OCI-LY7 (cell line): ENCODE data around the gene CDK6. TPM values are rescaled to one million over a fixed set of nuclear protein-coding genes. Genes with fewer than 3 reads are reported as not detected.

Experiments used
- BruUV-seq: library from RNA; stranded (reverse); fragments of 400-500 nt; replicated peaks from 2 replicates; lab custom pipeline; 2021; lab: Mats Ljungman, UMichigan
- CTCF ChIA-PET: fragments of 300-600 bp; sonication (Branson Sonifier 250); formaldehyde crosslinking; loops from one replicate; lab custom pipeline; 2022; ENCODE audit warnings: antibody characterized with exemption; ENCODE audit not compliant: unreplicated experiment; lab: Charles Lee
- POLR2A ChIA-PET: fragments of 300-600 bp; sonication (Branson Sonifier 250); formaldehyde crosslinking; loops from one replicate; lab custom pipeline; 2022; ENCODE audit warnings: antibody characterized with exemption; lab: Charles Lee
- DNase-seq: peaks from one replicate; pipeline ENCODE4 v3.0.0-alpha.2; 2015; ENCODE audit warnings: low spot score
- H2AFZ ChIP-seq: fragments of 200-600 bp; sonication (generic), shearing (Covaris generic); 2 replicates; pipeline ENCODE4 v1.6.1; 2014; ENCODE audit warnings: mild to moderate bottlenecking, antibody characterized with exemption, low read length, moderate library complexity
- H3K27ac ChIP-seq: fragments of 200-600 bp; sonication (generic); 2 replicates; pipeline ENCODE4 v1.5.1; 2014; ENCODE audit warnings: mixed run types, low read depth, mild to moderate bottlenecking, moderate library complexity, low read length, inconsistent platforms; ENCODE audit not compliant: poor library complexity, severe bottlenecking
- H3K36me3 ChIP-seq: fragments of 200-600 bp; sonication (generic); 2 replicates; pipeline ENCODE4 v1.6.1; 2014; ENCODE audit warnings: mild to moderate bottlenecking, antibody characterized with exemption, low read length, moderate library complexity, mixed read lengths; ENCODE audit not compliant: insufficient read depth
- H3K4me1 ChIP-seq: fragments of 200-600 bp; sonication (generic); 2 replicates; pipeline ENCODE4 v1.5.1; 2014; ENCODE audit warnings: mild to moderate bottlenecking, low read length; ENCODE audit not compliant: insufficient read depth, poor library complexity, severe bottlenecking
- H3K4me2 ChIP-seq: fragments of 200-600 bp; sonication (generic); 2 replicates; pipeline ENCODE4 v1.6.1; 2014; ENCODE audit warnings: mild to moderate bottlenecking, low read length
- H3K4me3 ChIP-seq: fragments of 200-600 bp; sonication (generic); 2 replicates; pipeline ENCODE4 v1.5.1; 2014; ENCODE audit warnings: mild to moderate bottlenecking, low read depth, low read length; ENCODE audit not compliant: poor library complexity, severe bottlenecking
- H3K79me2 ChIP-seq: fragments of 200-600 bp; sonication (generic); 2 replicates; pipeline ENCODE4 v1.6.1; 2016; ENCODE audit warnings: low read depth, mild to moderate bottlenecking, low read length, moderate library complexity, mixed read lengths; ENCODE audit not compliant: insufficient read depth
- H3K9me2 ChIP-seq: fragments of 200-600 bp; sonication (generic); 2 replicates; pipeline ENCODE4 v1.6.1; 2016; ENCODE audit warnings: mild to moderate bottlenecking, low read length, mixed read lengths; ENCODE audit not compliant: insufficient read depth
- H3K9me3 ChIP-seq: fragments of 200-600 bp; sonication (generic); 2 replicates; pipeline ENCODE4 v1.6.1; 2014; ENCODE audit warnings: mild to moderate bottlenecking, mixed run types, low read length, mixed read lengths
- H4K20me1 ChIP-seq: fragments of 200-600 bp; sonication (generic); 2 replicates; pipeline ENCODE4 v1.6.1; 2014; ENCODE audit warnings: mild to moderate bottlenecking, antibody characterized with exemption, low read length, moderate library complexity, mixed read lengths; ENCODE audit not compliant: insufficient read depth
- EZH2phosphoT487 ChIP-seq: fragments of 200-600 bp; sonication (generic); IDR thresholded peaks from 2 replicates; pipeline ENCODE4 v1.6.1; 2018; ENCODE audit warnings: low read depth, borderline replicate concordance, mild to moderate bottlenecking, mixed run types, antibody characterized with exemption, low read length, moderate library complexity, mixed read lengths
- intact Hi-C: fragments of 100-400 bp; cut with micrococcal nuclease; formaldehyde crosslinking; loops from one replicate; pipeline ENCODE4 v1.10.0; 2022; ENCODE audit not compliant: unreplicated experiment
- total RNA-seq, 2 experiments: library from RNA; depleted of rRNA in 1 of 2; stranded (reverse); fragments of >200 nt in 1 of 2; shearing (Covaris generic) in 1 of 2; gene quantifications; 2 replicates each; pipeline ENCODE4 v1.2.3, GENCODE V29; 2014 to 2022
- TF ChIP-seq, protein P1 (sequence below): fragments of 200-600 bp; sonication (generic); conservative IDR thresholded peaks from 2 replicates; pipeline ENCODE4 v1.5.1; 2014; ENCODE audit warnings: mild to moderate bottlenecking, antibody characterized with exemption, low read length, moderate library complexity, mixed read lengths

CDK6 gene
- total RNA-seq, 2 experiments from 2014 or later: 35.5 to 44.1 TPM

DNA sequence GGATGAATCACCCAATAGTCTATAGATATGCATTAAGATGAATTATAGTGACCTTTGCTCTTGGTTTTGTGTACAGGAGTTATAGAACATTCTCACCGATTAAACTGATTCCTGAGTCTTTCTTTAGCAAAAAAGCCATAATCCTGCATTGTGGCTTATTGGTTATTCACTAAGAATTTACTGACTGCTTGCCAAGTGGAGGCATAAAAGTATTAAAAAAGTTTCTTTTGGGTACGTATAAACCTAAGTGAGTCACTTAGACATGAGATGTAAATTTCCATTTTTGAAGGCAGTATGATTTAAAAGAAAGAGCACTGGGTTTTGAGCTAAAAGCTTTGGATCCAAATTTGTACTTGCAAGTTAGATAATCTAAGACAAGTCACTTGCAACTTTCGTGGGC is 100.7 kb downstream of the CDK6 start:
- H4K20me1 ChIP-seq: no peaks in the 10 kb centered on the region
- no peaks in the 10 kb centered on the region for H3K9me2 ChIP-seq
- no peak for DNase-seq
- H3K79me2 ChIP-seq: no peaks in the 10 kb centered on the region
- peaks cover 16% of the 10 kb centered on the region for H3K4me1 ChIP-seq
- H3K9me3 ChIP-seq: no peaks in the 10 kb centered on the region
- no peak overlapping the region for H3K4me2 ChIP-seq
- BruUV-seq: no TSS peak
- ChIA-PET CTCF (no interaction called here), POLR2A (no interaction called here)
- H3K36me3 ChIP-seq: peaks cover 7% of the 10 kb centered on the region
- no peak overlapping the region for H3K4me3 ChIP-seq
- TF ChIP-seq EZH2phosphoT487: no peak
- TF ChIP-seq, protein P1, sequence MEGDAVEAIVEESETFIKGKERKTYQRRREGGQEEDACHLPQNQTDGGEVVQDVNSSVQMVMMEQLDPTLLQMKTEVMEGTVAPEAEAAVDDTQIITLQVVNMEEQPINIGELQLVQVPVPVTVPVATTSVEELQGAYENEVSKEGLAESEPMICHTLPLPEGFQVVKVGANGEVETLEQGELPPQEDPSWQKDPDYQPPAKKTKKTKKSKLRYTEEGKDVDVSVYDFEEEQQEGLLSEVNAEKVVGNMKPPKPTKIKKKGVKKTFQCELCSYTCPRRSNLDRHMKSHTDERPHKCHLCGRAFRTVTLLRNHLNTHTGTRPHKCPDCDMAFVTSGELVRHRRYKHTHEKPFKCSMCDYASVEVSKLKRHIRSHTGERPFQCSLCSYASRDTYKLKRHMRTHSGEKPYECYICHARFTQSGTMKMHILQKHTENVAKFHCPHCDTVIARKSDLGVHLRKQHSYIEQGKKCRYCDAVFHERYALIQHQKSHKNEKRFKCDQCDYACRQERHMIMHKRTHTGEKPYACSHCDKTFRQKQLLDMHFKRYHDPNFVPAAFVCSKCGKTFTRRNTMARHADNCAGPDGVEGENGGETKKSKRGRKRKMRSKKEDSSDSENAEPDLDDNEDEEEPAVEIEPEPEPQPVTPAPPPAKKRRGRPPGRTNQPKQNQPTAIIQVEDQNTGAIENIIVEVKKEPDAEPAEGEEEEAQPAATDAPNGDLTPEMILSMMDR: no peak
- no peak overlapping the region for H3K27ac ChIP-seq
- intact Hi-C loops: no loop called here
- H2AFZ ChIP-seq: no peak overlapping the region

DNA sequence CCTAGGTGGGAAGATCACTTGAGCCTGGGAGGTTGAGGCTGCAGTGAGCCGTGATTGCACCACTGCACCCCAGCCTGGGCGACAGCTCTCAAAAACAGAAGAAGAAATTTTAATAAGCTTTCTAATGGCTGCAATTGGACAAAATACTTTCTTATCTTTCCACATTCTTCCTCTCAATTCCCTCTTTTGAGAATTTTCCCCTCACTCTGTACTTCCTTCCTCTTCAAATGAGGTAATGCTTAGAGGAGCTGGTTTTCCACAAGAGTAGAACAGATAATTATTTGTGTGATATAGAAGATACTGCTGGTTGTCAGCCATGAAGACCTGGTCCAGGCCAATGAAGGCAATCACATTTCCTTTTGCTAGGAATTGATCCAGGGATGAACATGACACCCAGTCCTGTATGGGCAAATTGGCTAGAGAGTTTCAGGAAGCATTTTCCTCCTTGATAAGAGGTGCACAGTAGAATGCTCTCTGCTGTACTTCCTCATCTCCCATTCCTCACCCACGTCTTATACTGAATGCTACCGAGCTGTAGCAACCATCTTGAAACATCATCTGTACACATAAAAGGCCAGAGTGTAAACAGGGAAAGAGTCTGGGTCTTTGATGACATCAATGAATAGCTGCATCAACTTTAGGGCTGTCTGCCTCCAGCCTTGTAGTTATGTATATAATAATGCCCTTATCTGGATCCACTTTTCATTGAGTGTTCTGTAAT is 103.9 kb downstream of the CDK6 start:
- Histone ChIP-seq H3K79me2 (no peaks in the 10 kb centered on the region), H4K20me1 (no peaks in the 10 kb centered on the region), H3K4me3 (no peak overlapping the region), H2AFZ (no peak overlapping the region), H3K4me1 (peaks cover 16% of the 10 kb centered on the region), H3K36me3 (peaks cover 7% of the 10 kb centered on the region), H3K4me2 (peak overlapping the region; percentile 21; the same call in 1 of the 2 replicates), H3K27ac (no peak overlapping the region), H3K9me3 (no peaks in the 10 kb centered on the region), H3K9me2 (no peaks in the 10 kb centered on the region)
- ChIA-PET POLR2A (interaction anchor here (0.8 to 1.2 kb wide), 2 partner anchors 9 to 16 kb away, joined by 3 read pairs; no protein-coding TSS in a partner anchor), CTCF (no interaction called here)
- intact Hi-C loops: no loop called here
- no TSS peak for BruUV-seq
- TF ChIP-seq, protein P1: no peak
- TF ChIP-seq EZH2phosphoT487: no peak
- no peak for DNase-seq
